Mammary epithelial cell (primary cell): Measurements from ENCODE around the gene SWI5.

ENCODE experiments used
- EZH2 ChIP-seq: IDR thresholded peaks from 2 replicates; pipeline ENCODE4 v1.6.1; 2012; ENCODE audit warnings: low read length, inconsistent platforms, borderline replicate concordance
- TF ChIP-seq, protein P1 (sequence below), 2 donors: IDR thresholded peaks in 1 of 2; conservative IDR thresholded peaks in 1 of 2; 2 replicates each; pipeline ENCODE4 v1.5.1; 2011 to 2012; ENCODE audit warnings: inconsistent platforms in 2 of 2, low read length in 2 of 2, mild to moderate bottlenecking in 2 of 2, control low read depth in 1 of 2, low read depth in 1 of 2; ENCODE audit not compliant: insufficient read depth in 1 of 2; ENCODE audit errors: extremely low read depth in 1 of 2

DNA sequence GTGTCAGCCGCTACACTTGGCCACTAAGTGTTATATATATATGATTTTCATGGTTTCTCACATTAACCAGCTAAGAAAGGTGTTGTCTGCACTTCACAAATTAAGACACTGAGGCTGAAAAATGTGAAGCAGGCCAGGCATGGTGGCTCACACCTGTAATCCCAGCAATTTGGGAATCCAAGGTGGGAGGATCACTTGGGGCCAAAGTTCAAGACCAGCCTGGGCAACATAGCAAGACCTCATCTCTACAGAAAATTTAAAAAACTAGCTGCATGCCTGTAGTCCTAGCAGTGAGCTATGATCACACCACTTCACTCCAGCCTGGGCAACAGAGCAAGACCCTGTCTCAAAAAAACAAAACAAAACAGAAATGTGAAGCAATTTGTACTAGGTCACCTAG, 48.3 kb downstream of the SWI5 start:
- TF ChIP-seq, protein P1, sequence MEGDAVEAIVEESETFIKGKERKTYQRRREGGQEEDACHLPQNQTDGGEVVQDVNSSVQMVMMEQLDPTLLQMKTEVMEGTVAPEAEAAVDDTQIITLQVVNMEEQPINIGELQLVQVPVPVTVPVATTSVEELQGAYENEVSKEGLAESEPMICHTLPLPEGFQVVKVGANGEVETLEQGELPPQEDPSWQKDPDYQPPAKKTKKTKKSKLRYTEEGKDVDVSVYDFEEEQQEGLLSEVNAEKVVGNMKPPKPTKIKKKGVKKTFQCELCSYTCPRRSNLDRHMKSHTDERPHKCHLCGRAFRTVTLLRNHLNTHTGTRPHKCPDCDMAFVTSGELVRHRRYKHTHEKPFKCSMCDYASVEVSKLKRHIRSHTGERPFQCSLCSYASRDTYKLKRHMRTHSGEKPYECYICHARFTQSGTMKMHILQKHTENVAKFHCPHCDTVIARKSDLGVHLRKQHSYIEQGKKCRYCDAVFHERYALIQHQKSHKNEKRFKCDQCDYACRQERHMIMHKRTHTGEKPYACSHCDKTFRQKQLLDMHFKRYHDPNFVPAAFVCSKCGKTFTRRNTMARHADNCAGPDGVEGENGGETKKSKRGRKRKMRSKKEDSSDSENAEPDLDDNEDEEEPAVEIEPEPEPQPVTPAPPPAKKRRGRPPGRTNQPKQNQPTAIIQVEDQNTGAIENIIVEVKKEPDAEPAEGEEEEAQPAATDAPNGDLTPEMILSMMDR (conservative IDR thresholded peaks at IDR 0.05 in 1 of 2, IDR thresholded peaks at IDR 0.05 in 1 of 2; ENCODE audit: extremely low read depth in 1 of 2, insufficient read depth in 1 of 2, low read depth in 1 of 2, low read length in 2 of 2), result no peak
- TF ChIP-seq EZH2, result no peak
